Kidney epithelial cell (primary cell): ENCODE results near the gene SULT1A1. TPM values are rescaled to one million over a fixed set of nuclear protein-coding genes. Genes with fewer than 3 reads are reported as not detected.
"Not testable (repeated sequence)": the region's sequence is repeated elsewhere in the genome, so short reads cannot be mapped to it uniquely, and the experiment has no call there.

Source experiments
- DNase-seq: peaks from one replicate; pipeline ENCODE4 v3.0.0-alpha.2; 2010; ENCODE audit warnings: low read depth
- H3K27me3 ChIP-seq: 2 replicates; pipeline ENCODE4 v1.6.0; 2011; ENCODE audit warnings: low read length; ENCODE audit not compliant: control insufficient read depth, insufficient read depth
- H3K36me3 ChIP-seq: 2 replicates; pipeline ENCODE4 v1.5.1; 2011; ENCODE audit warnings: low read length; ENCODE audit not compliant: control insufficient read depth, insufficient read depth
- H3K4me3 ChIP-seq: 2 replicates; pipeline ENCODE4 v1.5.1; 2011; ENCODE audit warnings: low read depth, mild to moderate bottlenecking, control low read depth, low read length
- CTCF ChIP-seq: IDR thresholded peaks from 2 replicates; pipeline ENCODE4 v1.5.1; 2011; ENCODE audit warnings: mild to moderate bottlenecking, moderate library complexity, low read length, control low read depth, inconsistent platforms; ENCODE audit not compliant: insufficient read depth, poor library complexity, severe bottlenecking
- total RNA-seq: library from RNA; depleted of rRNA; stranded (reverse); fragments of >200 nt; gene quantifications from 2 replicates; pipeline ENCODE4 v1.2.3, GENCODE V29; 2015

The SULT1A1 gene
- total RNA-seq, 1 donor from 2014 or later: 3.3 TPM

DNA sequence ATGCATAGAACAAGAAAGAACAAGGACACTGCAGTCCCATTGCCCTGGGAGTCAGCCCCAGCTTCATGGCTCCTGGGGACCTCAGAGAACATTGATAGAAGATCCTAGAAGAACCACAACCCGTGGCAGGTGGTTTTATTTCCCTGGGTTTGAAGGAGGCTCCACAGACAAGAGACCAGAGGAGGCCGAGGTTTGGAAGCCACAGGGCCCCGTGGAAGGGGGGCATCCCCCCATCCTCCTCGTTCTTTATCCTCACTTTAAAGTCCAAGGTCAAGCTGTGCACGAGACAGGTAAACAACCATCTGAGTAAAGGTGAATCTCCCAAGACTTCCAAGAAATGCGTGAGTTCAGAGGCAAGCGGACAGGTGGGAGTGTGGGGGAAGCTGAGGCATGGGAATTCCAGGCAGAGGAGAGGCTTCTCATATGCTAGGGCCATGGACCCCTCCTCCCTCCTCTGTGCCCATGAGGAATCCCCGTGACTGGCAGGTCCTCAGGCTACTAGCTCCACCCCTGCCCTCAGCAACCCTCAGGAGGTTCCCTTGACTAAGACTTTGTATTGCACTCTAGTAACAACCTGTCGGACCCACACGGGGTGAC is 849 bp upstream of the SULT1A1 start:
- Histone ChIP-seq H3K4me3 (no peak overlapping the region), H3K36me3 (no peaks in the 10 kb centered on the region), H3K27me3 (no peaks in the 10 kb centered on the region)
- no peak for TF ChIP-seq CTCF
- DNase-seq: no peak

DNA sequence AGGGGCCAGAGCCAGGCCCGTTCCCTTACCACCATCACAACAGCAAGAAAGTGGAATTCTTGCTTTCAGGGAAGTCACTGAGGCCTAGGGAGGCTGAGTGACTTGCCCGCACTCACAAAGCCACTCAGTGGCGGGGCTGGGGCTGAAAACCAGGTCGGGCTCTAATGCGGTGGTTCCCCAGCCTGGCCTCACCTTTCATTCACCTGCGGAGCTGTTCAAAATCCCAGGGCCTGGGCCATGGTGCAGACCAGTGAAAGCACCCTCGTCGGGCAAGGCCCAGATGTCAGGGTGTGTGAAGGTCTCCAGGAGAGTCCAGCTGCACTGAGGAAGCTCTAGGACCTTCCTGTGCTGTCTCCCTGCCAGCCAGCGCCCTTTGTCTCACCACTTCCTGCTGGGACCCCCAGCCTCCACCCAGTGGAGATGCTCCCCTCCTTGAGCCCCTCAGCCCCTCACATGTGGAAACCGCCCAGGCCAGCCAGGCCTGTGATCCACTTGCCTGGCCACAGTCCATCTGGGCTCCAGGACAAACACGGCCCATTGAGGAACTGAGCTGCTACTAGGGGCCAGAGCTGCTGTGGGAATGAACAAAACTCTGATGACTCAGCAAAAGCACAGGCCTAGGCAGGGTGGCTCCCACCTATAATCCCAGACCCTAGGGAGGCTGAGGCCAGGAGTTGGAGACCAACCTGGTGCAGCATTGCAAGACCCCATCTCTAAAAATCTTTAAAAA is 812 bp downstream of the SULT1A1 start:
- H3K4me3 ChIP-seq, H3K27me3 ChIP-seq, DNase-seq, H3K36me3 ChIP-seq: not testable (repeated sequence)

GRCh38 chr16:28608496-28608808 is 1.4 kb downstream of the SULT1A1 start:
- DNase-seq, H3K4me3 ChIP-seq, H3K36me3 ChIP-seq, H3K27me3 ChIP-seq: not testable (repeated sequence)

- not testable (repeated sequence) for H3K4me3 ChIP-seq, H3K27me3 ChIP-seq, H3K36me3 ChIP-seq, DNase-seq
Observed at GRCh38 chr16:28607681-28608495, 2.0 kb downstream of the SULT1A1 start.

- Histone ChIP-seq H3K36me3 (no peaks in the 10 kb centered on the region), H3K4me3 (no peak overlapping the region), H3K27me3 (no peaks in the 10 kb centered on the region)
- DNase-seq: no peak
- no peak for TF ChIP-seq CTCF
Observed at GRCh38 chr16:28607116-28607623, 2.7 kb downstream of the SULT1A1 start.

GRCh38 chr16:28606291-28607115 is 3.3 kb downstream of the SULT1A1 start:
- Histone ChIP-seq H3K36me3 (no peaks in the 10 kb centered on the region), H3K27me3 (no peaks in the 10 kb centered on the region), H3K4me3 (no peak overlapping the region)
- DNase-seq: no peak
- no peak for TF ChIP-seq CTCF

- TF ChIP-seq CTCF: no peak
- no peaks in the 10 kb centered on the region for H3K27me3 ChIP-seq
- no peaks in the 10 kb centered on the region for H3K36me3 ChIP-seq
- H3K4me3 ChIP-seq: no peak overlapping the region
- no peak for DNase-seq
Observed at GRCh38 chr16:28604186-28604565, 5.7 kb downstream of the SULT1A1 start.
